LHCN-M2 (cell line): ENCODE data around the gene UCP3. TPM values are rescaled to one million over a fixed set of nuclear protein-coding genes. Genes with fewer than 3 reads are reported as not detected.
"Not testable (repeated sequence)": the region's sequence is repeated elsewhere in the genome, so short reads cannot be mapped to it uniquely, and the experiment has no call there.

Experiments
- DNase-seq: peaks from one replicate; pipeline ENCODE4 v3.0.0-alpha.2; 2012; ENCODE audit warnings: low read depth
- total RNA-seq: library from RNA; depleted of rRNA; stranded (reverse); fragments of >200 nt; gene quantifications from 2 replicates; pipeline ENCODE4 v1.2.3, GENCODE V29; 2014

UCP3 gene
- total RNA-seq, 1 experiment from 2014 or later: 1.1 TPM

DNA sequence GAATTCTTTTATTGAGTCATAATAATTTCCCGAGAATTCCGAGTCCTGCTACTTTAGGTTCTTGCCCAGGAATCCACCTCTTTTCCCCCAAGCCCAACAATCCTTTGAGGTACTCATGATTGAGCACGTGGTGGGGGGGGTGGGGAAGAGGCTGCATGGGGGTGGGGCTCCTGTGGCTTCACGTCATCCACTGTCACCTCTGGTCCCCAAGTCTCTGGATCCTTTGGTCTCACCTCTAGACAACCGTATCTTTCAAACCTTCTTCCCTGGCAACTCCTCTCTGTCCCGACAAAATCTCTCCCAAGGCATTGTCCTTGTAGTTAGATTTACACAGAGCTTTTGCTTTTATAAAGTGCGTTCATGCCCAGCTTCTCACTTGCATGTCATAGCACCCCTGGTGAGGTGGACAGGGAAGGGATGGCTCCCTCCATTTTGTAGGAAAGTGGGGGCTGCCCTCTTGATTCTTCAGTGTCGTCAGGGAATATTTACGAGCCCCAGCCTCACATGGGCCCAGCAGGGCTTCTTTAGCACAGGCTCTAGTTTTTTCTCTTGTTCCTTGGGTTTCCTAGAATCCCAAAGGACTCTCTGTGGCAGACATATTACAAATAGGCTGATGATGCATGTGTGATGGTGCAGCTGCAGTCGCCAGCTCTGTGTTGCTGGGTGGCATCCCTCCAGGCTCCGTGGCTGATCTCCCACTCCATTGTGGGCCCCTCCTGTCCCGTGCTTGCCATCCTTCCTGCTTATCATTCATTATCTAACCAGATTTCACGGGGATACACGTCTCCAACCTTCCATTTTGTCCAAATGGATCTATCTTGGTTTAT is 8.4 kb downstream of the UCP3 start:
- no peak for DNase-seq

DNA sequence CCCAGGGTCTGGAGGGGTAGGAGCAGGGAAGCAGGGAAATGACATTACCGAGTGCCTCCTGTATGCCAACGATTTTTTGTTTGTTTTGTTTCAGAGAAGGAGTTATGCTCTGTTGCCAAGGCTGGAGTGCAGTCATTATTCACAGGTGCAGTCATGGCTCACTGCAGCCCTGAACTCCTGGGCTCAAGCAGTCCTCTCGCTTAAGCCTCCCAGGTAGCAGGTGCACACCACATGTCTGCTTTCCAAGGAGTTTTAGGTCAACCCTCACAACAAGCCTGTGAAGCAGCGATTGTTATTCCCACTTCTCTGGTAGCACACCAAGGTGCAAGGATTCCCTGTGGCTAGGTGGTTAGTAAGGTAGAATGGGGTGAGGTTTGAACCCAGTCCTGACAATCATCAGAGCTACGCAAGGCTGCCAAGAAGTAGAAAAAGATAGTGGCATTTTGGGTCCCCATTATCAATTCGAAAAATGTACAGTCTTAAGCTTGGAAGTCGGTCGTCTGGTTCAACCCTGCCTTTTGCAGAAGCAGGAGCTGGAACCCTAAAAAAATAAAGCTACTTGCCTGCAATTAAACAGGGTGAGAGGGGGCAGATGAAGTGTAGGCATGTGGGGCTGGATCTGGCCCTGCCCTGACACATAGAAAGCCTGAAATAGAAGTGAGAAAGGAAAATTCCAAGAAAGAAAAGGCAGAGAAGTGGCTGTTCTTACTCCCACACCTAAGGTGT is 9.1 kb downstream of the UCP3 start:
- no peak for DNase-seq

DNA sequence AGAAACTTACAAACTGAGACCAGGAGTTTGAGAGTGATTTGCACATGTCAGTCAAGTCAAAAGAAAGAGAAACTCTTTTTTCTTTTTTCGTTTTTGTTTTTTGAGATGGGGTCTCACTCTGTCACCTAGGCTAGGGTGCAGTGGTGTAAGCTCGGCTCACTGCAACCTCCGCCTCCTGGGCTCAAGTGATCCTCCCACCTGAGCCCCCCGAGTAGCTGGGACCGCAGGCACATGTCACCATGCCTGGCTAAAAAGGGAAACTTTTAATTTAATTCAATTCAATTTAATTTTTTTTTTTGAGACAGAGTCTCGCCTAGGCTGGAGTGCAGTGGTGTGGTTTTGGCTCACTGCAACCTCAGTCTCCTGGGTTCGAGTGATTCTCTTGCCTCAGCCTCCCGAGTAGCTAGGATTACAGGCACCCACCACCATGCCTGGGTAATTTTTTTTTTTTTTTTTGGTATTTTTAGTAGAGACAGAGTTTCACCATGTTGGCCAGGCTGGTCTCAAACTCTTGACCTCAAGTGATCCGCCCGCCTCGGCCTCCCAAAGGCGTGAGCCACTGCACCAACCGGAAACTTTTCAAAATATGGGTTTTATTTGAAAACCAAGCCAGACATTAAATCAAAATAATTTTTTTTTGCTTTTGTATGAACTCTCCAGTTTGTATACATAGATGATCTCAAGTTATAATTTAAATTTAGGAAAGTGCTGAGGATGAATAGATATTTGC is 9.9 kb downstream of the UCP3 start:
- no peak for DNase-seq

DNA sequence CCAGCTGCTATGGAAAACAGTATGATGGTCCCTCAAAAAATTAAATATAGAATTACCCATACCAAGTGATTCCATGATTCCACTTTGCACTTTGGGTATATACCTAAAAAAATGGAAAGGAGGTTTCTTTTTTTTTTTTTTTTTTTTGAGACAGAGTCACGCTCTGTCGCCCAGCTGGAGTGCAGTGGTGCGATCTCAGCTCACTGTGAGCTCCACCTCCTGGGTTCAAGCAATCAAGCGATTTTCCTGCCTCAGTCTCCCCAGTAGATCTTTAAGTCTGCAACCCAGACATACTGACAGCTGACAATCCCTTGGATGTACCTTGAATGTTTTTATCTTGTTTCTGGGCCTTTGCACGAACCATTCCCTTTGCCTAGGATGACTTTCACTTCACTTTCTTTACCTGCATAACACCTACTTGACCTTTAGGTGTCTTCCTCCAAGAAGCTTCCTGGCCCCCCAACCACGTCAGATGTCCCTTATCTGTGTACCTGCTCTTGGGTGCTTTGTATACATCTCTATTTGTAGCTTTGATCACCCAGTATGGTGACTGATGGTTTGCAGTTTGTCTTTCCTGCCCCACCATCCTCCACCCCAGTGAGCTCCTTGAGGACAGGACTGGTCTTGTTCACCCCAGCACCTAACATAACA is 11.6 kb downstream of the UCP3 start:
- DNase-seq: no peak

DNA sequence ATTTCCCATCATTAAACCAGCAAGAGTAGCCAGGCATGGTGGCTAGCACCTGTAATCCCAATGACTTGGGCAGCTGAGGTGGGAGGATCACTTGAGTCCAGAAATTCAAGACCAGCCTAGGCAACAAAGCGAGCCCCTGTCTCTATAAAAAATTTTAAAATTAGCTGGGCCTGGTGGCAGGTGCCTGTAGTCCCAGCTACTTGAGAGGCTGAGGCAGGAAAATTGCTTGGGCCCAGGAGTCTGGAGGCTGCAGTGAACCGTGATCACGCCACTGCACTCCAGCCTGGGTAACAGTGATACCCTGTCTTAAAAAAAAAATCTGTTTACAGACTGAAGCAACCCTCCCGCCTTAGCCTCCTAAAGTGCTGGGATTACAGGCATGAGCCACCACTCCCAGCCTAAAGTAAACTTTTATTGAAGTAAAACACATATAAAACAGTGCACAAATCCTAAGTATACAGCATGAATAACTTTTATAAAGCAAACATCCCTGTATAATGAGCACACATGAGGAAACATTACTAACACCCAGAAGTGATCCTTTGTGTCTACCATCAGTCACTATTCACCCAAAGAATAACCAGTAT is 12.6 kb downstream of the UCP3 start:
- DNase-seq: no peak

DNA sequence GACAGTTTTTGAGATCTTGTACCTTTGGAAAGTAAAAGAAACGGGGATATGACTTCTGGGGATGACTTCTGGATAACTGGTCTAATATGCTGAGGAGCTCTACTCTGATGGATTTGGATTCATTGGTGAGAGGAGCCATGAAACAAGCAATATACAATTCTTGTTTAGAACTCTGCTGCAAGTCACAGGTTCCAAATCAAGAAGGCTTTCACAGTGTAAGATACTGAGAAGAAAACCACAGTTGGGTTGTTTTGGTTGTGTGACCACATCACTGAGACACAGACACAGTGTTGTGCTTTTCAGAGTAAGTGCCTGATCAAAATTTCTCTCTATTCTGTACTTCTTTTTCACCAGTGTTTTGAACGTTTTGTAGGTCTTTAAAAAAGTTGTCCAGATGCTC is 13.2 kb downstream of the UCP3 start:
- DNase-seq: no peak

DNA sequence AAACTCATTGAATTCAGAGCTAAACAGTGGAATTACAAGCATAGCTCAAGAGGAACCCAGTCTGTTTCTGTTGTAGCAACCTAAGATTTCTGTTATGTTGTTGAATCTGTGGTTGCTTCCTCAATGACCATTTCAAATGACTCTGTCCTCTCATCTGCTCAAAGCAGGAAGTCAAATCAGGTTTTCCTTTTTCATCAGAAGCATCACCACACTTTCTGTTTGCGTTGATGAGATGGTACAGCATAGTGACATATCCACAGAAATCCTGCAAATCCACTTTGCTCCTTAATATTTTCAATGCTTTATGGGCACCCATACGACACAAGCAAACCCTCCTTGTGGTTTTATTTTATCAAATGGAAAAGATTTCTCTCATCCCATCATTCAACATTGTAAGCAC is 13.6 kb downstream of the UCP3 start:
- no peak for DNase-seq

DNA sequence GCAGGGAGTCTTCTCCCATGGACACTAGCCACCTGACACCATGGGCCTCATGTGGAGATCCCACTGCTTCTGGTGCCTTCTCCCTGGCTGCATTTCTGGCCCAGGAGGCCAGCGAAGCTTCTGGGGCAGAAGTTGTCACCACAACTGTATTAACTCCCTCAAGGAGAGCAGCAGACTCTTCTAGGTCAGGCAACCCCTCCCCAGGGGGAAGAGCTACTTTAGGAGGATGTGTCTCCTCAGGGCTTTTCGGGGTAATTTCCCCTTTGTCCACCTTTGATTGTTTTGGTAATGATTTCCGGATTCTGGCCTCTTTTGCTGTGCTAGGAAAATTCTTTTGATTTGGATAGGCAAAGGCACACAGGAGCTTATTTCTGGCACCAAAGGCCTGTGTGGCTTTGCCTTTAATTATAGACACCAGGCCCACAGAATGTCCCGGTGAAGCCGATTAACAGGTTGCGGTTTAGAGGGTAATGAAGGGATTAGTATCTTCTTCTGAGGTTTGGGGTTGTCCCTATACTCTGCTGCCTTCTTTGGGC is 17.3 kb downstream of the UCP3 start:
- no peak for DNase-seq

DNA sequence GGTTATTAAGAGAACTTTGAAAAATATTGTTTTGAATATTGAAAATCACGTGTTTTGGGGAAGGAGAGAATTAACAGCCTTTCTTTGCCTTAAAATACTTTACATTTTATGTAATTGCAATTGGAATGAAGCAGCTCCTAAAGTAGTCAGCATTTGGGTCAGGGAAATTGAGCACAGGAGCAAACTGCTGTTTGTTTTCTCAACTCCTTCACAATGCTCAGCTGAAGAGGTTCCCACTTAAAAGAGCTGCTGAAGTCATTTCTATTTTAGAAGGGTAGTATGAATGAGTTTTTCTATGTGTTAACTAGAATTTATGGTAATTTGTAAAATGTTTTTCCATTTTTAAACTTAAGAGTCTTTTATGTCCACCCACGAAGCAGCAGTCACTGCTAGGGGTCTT is 18.2 kb downstream of the UCP3 start:
- no peak for DNase-seq

DNA sequence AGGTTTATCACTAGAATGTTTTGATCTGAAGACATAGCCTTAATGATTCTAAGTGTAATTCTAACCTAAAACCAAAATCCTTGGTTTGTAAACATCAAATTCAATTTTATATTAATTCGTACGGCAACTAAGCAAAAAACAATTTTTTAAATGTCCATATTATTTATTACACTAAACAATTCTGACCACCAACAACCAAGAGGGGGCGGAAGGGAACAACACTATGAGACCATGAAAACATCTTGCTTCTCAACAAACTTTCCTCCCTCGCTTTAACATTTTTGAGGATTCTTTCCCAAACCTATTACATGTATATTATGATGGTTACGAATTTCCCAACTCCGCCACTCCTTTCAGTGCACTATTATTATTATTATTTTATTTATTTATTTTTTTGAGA is 19.7 kb downstream of the UCP3 start:
- DNase-seq: no peak

DNA sequence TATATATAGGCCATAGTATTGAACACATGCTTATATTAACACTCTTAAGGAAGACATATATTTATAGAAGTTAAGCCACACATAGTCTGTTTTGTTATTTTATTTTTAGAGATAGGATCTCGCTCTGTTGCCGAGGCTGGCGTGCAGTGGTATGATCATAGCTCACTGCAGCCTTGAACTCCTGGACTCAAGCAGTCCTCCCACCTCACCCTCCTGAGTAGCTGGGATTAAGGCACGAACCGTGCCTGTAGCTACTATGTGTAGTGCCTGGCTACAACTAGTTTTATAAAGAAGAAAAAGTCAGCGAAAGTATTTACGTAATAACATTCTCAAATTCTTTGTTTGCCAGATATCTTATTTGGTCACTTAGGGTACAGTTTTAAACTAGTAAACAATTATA is 20.7 kb downstream of the UCP3 start:
- no peak for DNase-seq

DNA sequence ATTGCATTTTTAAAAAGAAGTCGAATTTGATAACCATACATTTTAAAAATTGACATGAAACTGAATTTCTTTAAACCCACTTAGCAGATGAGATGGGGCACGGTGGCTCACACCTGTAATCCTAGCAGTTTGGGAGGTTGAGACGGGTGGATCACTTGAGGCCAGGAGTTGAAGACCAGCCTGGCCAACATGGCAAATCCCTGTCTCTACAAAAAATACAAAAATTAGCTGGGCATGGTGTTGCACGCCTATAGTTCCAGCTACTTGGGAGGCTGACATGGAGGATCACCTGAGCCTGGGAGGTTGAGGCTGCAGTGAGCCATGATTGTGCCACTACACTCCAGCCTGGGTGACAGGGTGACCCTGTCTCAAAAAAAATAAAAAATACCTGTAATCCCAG is 23.2 kb downstream of the UCP3 start:
- DNase-seq: not testable (repeated sequence)

DNA sequence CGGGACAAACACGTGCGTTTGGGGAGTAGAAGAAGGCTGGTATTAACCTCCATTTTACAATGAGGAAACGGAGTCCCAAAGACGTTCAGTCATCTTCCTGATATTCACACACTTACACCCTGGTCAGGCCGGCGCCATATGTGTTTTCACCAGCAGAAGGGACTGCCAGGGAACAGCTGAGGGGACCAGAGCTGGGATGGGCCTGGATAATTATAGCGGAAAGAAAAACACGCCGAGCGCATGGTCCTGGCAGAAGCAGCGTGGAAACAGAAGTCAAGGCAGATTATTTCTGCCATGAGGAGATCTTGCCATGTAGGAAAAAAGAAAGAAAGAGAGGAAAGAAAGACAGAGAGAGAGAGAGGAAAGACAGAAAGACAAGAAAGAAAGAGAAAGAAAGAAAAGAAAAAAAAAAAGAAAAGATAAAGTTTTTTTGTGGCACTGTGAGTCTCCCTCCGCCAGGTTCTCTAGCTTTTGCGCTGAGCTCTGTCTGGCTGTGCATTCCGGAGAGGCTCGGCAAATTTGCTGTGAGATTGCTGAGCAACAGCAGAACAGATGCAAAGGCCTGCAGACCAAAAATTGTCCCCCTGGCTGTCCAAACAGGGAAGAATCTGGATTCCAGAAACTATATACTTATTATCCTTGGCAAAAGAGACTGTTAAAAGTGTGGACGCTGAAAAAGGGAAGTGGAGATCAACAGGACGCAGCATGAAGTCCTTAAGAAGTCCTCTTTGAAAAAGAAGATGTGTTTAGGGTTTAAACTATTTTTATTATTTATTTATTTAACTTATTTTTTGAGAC is 24.9 kb downstream of the UCP3 start:
- no peak for DNase-seq

DNA sequence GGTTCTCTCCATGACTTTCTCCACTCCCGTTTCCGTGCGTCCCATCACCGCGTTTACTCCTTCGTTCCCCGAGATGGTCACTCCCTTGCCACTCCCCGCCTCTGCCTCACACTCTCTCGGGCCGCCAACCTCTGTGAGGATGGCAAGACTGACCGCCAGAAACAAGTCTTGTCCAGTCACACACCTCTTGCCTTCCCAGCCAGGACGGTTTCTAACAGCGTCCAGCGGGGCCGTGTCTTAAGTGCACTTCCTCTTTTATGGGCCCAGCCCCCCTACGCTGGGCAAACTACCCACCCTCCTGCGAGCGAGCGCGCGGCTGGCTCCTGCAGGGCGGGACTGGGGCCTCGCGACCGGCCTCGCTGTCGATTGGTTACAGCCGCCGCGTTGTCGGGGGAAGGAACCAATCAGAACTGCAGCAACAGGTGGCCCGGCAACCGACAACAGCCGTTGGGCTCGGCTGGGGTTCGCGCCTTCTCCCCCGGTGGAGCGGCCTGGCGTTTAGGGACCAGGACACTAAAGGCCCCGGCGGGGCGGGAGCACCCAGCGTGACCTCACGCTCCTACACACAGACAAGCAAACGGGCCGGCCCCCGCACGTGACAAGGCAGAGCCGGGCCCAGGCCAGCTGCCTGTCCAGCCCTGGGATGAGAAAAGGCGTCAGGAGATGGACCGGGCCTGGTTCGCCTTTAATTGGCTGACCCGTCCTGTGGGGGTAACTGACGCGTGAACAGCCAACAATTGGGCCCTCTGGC is 25.7 kb downstream of the UCP3 start:
- DNase-seq: peak; percentile 88

DNA sequence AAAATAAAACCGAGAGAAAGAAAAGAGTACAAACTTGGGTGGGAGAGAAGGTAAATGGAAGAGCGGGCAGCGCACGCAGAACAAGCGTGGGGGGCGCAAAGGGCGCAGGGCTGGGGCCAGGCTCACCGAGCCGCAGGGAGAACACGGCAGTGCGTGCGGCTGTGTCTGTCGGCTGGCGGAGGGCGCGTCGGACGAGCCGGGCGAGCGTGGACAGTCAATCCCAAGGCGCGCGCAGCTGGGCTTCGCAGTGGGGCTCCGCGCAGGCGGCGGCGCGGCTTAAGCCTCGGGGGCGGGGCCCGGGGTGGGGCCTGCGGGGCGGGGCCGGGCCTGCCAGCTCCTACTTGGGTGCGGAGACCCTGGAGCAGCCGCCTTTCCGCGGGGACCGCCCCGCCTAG is 26.3 kb downstream of the UCP3 start, which contains the start of gene UCP2:
Gene UCP2, minus strand, starts transcription at position 249 of the 395 bp plus-strand sequence. CDS start 4,465 bp downstream, outside the sequence.
- peak; percentile 77 for DNase-seq

DNA sequence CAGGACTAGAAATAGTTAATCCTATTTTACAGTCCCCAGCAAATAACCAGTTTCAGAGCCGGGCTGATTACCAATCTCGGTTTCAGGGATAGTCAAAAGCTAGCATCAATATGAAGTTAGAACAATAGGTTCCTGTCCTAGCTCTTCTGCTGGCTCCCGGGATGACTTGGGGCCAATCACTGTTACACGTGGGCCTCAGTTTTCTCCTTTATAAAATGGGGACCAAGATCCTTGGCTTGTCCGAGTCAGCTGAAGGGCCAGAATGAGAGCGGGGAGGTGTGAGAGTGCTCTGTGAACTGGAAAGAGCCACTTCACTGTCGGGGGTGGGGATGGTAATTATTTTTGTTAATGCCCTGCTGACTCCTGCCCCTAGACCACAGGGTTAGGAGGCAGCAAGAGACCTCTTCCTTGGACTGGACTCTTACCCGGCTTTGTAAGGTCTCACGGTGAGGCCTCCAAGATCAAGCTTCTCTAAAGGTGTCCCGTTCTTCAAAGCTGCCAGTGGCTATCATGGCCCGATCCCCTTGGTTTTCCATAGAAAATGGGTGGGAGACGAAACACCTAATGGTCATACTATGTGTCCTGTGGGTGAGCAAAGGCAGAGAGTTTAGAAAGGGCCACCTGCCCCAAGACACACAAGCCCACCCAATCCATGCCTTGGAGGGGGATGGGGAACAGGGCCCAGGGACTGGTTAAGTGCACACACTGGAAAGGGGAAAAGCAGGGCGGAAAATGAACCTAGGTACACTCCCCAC is 27.7 kb downstream of the UCP3 start:
- DNase-seq: no peak

DNA sequence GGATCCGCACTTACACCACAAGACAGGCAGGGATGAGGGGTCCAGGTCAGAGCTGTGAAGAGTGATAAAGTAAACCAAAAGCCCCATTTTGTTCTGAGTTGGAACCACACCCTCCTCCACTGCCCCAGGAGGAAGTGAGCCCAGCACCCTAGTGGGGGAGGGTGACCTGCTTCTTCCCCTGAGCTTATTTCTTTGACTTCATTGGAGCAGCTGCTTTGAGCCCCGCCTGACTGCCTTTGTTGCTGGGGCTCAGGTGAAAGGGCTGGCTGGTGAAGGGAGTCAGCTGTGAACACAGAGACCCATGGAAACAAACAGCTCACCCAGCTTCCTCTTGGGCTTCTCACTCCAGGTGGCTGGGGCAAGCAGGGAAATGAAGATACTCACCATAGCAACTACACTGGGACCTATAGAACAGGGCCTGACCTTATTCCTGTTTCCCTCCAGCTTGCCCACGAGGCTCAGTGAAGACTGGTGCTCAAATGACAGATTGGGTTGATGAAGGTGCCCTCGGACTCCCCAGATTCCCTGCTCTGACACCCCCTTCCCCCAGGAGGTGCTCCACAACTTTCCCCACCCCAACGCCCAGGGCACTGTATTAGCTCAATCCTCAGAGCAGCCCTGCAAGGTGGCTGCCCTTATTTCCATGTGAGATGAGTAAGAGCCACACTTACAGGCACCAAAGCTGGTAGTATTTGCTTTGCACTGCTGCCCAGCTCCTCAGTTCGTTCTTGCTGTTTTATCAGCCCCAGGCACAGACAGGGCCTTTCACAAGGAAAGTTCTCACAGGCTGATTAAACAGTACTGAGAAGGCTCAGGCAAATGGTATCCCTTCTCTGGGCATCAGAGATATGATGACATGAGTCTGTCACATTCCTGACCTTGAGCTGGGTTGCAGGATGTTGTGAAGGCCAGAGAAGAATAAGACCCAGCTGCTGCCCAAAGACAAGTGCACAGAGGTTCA is 28.6 kb downstream of the UCP3 start:
- no peak for DNase-seq
